Lung microvascular endothelial cell (primary cell): ENCODE measurements around the gene STAC2. TPM values are rescaled to one million over a fixed set of nuclear protein-coding genes. Genes with fewer than 3 reads are reported as not detected.

Experiments used
- DNase-seq, 2 donors: peaks; one replicate each; pipeline versions ENCODE4 v3.0.0 to v3.0.0-alpha.2; 2010; ENCODE audit warnings: low read depth in 2 of 2
- total RNA-seq: library from RNA; depleted of rRNA; stranded (reverse); fragments of >200 nt; gene quantifications from 2 replicates; pipeline ENCODE4 v1.2.1, GENCODE V29; 2014

The STAC2 gene
- total RNA-seq, 1 donor from 2014 or later: not detected

DNA sequence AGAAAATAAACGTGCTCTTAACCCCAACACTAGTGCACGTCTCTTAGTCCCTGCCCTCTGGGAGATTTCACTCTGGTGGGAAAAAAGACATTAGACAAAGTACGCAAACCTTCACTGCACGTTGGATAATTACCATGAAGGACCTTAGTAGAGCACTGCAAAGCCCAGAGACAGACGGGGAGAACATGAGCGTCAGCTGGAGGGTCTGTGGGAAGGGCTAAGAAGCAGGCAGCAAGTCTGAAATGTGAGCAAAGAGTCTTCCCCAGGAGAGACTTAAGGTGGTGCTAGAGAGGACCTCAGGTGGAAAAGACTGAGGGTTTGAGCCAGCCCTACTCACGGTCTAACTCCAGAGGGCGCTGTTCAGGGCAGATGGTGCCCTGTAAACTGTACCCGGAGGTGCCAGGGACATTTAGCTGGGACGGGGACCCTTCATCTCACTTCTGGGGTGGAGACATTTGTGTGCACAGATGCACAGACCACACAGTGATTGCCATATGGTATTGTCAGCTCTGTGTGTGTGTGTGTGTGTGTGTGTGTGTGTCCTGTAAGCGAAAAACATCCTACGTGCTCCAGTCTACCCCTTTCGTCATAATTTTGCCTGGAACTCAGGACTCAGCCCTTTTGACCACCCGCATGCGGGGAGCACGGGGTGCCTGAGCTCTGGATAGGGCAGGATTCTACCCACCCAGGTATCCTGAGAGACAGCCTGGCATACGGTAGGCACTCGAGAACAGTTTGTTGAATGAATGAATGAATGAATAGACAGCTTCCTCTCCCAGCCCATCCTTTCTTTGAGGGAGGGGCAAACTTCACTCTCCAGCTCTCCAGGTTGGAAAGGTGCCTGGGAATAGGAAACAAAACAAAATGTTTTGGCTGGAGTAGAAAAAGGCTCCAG is 10.1 kb upstream of the STAC2 start:
- peak; percentile 29 to 66 for DNase-seq

DNA sequence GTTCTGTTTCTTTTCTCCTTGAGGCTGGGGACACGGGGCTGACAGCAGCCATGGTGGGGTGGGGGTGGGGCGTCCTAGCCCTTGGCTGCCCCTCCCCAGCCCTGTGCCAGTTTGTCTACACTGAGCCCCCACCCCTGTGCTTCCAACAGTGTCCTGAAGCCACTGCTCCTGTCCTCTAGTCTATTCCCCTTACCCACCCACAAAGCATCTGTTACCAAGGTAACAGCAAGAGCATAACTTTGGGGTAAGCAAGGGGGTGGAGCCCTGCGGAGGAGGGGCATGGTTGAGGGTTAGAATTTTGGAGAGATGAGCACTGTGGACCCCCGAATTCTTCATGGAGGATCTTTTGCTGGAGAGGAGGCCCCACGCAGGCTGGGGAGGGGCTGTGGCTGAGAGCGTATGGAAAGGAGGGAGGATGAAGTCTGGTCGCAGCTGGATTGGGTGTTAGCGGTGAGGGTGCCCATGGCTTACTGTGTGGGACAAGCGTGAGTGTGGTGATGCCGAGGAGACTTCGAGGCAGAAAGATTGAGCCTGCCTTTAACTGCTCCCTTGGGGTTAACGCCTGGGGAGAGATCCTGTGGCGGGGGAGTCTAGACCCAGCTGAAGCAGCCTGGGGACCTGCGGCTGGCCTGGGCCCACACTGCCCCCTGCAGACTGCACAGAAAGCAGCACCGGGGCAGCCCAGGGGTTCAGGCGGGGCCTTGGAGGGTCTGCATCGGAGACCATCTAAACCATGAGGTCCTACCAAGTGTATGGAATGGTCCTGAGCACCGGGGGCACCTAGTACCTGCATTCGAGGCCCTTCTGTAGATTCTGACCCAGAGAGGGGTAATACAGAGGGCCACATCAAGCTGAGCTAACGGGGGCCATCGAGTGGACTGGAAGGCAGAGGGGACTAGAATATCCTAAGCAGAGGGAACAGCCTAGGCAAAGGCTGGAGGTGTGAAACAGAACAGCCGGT is 6.1 kb upstream of the STAC2 start:
- DNase-seq: peak; percentile 49 to 57

DNA sequence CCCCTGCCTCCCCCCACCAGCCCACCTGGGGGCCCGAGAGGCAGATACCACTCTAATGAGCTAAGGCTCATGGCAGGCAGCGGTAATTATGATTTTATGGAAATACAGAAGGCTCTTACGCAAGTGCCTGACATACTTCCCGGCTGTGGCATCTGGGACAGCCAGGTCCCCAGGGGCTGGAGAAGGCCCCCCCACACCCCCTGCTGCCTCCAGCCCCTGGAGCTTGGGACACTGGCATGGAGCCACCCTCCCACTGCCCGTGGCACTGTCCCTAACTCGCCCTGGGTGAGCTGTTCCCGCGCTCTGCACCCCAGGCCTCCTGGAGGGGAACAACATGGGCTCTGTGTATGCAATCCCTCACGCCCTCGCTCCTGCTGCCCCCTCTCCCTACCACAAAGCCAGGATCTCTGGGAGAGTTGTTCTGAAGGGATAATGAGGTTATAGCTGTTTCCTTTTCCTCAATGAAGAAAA is 5.4 kb upstream of the STAC2 start:
- DNase-seq: no peak

DNA sequence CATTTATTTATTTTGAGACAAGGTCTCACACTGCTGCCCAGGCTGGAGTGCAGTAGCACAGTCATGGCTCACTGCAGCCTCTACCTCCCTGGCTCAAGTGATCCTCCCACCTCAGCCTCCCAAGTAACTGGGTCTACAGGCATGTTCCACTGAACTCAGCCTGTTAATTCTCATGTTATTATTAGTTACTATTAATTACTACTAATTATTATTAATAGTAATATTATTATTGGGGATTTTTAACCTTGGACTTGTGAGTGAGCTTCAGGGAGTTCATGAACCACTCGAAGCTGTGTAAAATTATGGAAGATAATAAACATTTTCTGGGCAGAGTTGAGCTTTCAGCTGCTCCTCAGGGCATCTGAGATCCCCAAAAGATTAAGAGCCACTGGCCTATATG is 4.6 kb upstream of the STAC2 start:
- DNase-seq: no peak

DNA sequence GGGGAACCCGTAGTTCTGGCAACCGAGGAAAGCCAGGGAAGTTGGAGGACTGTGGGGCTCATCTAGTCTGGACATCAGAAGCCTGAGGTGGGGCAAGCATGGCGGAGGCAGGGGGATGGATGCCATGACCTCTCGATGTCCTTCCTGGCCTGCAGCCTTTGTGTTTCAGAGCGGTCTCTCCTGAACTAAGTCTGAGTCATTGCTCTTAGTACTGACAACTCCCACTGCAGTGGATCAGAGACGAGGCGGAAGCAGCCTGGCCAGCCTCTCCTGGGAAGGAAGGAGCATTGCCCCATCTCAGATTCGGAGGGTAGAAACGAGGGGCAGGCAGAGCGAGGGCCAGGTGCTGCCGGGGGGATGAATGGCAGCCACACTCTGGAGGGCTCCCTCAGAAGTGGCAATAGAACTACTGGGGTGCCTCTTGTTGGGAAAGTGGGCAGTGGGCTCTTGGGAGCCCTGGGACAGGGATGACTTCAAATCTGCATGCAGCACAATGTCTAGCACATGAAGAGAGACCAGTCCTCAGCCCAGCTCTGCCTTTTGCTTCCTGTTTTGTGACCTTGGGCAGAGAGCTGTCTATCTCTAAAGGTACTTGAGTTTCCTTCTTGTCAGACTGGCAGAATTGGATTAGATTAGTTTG is 3.6 kb upstream of the STAC2 start:
- peak; percentile 18 to 76 for DNase-seq

DNA sequence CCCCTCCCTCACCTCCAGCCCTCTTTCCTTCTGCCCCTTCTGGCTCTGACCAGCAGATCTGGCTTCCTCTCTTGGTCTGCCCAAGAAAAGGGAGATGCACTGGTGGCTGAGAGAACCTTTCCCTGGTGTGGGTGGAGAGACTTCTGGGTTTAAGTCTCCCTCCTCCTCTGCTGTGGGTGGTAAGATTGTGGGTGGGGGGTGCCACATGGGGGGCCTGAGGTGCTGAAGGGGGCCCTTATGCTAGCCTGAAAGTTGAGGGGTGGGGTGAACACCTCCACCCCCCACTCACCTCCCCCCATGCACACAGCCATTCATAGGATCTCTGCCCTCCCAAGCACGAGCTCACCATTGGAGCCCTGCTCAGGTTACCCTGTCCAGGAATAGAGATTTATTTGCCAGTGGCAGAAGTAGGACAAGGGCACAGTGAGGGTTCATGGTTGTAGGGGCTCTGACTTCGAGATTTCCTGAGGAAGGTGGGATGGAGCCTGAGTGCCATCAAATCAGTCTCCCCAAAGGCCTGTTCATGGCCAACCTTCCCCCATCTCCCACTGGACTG is 1.7 kb upstream of the STAC2 start:
- no peak for DNase-seq

DNA sequence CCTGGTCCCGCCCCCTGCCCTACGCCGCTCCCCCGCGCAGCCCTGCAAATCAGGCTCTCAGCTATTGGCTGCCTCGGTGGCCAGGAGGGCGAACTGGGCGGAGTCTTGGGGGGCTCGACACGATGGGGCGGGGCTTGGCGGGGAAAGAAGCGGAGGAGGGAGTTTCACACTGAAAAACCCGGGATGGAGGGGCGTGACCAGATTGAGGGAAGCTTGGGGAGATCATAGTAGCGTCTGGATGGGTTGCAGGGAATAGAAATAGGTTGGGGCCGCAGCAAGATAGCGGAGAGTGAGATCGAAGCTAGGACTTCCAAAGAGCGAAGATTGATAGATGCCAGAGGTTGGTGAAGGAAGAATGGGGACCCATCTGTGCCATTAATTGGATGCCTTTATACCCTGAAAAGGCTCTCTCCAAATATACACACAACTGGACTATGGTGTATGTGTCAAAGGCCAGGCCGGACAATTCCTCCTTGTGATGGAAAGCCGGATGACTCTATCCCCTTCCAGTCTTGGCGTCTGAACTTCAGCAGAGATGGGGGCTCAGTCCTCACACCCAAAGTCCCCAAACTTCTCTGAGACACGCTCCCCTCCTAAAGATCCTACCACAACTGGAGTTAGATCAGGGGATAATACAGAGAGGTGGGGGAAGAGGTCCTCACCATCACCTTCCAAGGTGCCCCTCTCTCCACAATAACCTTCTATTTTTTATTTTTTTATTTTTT is 376 bp upstream of the STAC2 start:
- peak in 1 of 2 donors; percentile 47 for DNase-seq

DNA sequence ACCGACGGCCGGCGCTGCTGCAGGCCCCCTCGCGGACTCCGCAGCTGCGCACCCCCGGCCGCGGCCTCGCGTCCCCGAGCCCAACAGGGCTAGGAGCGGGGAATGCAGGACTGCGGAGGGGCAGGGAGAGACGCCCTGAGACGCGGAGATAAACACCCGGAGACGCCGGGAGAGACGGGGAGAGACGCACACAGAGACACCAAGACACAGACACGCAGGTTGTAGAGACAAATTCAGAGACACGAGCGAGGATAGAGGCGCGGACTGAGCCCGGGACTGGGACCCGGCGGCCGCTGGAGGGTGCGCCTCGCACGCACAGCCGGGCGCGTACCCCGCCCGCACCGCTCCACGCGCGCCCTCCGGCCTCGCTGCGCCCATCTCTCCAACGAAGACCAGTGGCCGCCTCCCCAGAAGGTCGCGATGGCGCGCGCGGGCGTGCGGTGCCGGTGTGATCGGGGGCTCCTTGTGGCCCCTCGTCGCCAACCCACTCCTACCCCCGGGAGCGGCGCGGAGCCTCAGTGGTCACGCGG is 902 bp downstream of the STAC2 start:
- no peak for DNase-seq

DNA sequence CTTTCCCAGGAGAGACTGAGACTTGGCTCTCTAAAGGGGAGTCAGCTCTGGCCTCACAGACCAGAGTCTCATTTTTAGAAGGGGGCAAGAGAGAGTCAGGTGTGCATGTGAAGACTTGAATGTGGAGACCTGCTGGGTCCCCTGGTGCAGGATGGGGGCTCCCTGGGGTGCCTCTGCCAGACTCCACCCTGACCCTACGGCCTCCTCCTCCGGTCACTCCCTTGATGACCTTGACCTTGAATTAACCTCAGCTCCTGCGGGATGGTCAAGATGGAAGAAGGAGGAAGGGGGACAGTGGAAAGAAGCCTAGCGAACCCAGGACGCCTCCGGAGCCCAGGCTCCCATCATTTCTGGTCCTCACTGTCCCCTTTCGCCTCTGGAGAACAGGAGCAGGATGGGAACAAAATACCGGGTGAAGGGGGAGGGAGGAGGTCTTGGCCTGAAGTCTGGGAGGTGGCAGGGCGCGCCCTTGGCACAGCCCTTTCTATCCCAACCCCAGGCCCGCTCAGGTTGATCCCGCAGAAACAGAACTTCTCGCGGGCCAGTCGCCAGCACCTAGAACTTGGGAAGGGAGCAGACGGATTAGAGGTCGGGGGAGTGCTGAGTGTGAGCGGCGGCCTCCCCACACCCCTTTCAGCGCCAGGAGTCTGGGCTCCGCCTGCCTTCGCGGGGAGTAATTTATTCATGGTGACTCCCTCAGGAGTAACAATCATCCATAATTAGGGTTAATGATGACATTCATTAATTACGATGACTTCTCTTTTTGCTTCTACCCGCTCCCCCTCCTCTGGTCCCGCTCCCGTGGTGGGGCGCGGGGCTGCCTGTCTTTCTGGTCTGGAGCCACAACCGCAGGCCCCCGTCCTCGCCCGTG is 1.6 kb downstream of the STAC2 start:
- no peak for DNase-seq

DNA sequence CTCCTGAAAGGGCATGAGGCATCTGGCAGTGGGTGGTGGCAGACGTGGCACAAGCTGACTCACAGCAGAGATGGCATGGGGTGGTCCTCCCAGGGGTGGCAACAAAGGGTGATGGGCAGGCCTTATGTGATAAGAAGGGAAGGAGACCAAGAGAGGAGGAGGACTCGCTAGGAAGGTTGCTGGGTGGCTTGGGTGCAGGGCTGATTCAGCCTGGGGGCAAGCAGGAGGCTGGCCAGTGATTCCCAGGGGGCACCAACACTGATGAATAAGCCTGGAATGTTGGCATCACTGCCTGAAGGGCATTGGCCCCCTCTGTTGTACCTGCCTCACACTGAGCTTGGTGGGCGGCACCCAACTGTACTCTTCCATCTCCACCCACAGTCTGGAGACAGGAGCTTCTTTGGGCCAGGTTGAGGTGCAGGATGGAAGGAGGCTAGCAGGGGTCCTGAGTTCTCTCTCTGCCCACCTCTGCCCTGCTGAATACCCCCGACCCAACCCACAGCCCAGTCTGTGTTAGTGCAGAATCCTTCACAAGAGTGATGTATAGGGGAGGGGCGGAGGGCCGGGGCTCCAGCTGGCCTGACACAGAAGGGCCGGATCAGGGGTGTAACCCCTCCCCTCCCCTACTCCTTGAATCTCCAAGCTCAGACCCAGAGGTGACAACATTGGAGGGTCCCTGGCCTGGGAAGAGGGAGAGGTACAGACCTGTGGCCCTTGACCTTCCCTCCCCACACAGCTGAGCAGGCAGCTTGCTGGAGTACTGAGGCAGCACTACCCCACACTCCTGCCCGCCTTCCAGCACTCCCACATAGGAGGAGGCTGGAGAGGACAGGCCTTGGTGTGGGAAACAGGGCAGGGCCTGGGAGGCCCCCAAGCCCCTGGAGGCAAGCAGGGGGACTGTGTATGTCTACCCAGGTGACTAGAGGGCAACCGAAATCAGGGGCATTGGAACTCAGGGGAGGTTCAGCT is 2.6 kb downstream of the STAC2 start:
- DNase-seq: no peak

DNA sequence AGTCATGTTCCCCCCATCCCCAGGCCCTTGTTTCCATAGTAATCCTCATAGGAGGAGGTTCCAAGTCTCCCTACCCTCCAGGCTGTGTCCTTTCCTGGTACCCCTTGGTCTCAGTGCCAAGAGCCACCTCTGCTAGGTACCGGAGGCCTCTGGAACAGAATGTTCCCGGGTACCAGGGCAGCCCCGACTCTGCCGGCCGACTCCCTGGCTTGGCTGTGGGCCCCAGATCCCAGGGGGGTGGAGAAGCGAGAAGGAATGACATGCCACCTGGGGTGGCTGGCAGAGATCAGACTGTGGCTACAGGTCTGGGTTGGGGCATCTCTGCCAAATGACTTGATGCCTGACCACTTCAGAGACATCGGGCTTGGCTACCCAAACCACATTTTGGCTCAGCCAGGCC is 3.6 kb downstream of the STAC2 start:
- no peak for DNase-seq

DNA sequence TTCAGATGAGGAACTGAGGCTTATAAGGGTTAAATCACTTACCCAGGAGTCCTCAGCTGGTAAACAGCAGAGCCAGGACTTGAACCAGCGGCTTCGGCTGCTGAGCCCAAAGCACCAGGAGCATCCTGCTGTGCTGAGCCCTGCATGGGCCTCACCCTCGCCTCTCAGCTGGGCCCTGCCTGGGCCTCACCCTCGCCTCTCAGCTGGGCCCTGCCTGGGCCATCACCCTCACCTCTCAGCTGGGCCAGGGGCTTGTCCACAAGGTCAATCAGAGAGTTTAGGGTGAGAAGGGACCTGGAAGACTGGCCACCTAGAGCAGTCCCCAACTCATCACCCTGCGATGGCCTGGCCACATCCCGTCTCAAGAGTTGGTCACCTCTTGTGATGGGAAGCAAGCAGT is 4.2 kb downstream of the STAC2 start:
- DNase-seq: no peak

DNA sequence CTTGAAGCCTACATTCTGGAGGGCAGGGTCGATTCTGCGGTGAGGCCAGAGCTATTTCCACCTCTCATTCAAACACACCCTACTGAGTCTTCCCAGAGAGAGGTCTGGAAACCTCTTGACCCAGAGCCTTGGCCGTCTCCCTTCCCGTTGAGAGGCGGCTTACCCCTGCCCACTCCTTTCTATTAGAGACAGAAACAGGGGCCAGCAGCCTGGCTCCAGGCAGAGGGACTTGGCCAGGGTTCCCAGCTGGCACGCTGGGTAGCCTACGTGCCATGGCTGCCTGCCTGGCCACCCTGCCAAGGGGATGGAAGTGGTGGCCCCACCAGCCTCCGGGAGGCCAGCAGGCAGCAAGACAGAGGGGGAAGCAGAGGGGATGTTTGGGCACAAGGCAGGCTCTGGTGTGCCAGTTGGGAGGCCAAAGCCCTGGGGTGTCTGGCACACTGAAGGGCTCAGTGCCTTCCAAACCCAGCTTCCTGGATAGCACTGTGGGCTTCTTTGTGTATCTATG is 6.0 kb downstream of the STAC2 start:
- DNase-seq: no peak

DNA sequence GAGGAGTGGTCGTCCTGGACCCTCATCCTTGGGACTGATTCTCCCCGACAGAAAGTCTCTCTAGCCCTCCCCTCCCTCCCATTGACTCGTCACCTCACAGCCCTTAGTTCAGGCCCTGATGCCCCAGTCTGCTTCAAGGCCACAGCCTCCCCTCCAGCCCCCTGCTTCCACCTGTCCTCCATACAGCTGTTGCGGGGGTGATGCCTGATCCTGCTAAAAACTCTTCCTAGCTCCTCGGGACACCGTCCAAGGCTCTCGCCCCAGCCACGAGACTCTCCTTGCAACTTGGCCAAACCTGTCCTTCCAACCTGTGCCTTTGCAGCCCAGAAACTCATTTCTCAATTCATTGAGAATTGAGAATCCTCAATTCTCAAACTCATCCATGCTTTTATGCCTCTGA is 6.8 kb downstream of the STAC2 start:
- no peak for DNase-seq

DNA sequence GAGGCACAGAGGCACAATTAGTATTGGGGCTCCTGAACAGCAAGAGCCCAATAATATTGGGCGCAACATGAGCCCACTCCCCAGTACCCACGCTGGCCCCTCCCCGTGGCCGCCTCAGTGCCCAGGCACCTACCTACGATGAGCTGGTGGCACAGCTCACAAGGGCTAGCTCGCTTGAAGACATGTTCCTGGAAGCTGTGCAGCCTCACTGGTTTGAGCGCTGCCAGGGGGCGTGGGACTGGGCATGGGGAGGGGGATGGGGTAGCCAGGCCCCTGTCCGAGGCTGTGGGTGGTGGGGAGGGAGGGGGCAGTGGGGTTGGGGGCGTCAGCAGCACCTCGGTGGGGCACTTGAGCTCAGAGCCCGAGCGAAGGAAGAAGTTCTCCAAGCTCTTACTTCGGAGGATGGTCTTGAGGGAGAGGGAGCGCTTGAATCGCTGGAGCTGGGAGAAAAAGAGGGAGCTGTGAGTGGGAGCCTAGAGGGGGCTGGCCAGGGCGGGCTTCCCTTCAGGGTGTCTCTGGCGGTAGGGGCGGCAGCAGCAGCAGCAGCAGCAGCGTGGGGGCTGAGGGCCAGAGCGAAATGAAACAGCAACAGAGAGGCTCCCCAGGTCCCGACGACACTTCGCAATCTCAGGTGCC is 7.9 kb downstream of the STAC2 start:
- DNase-seq: no peak

DNA sequence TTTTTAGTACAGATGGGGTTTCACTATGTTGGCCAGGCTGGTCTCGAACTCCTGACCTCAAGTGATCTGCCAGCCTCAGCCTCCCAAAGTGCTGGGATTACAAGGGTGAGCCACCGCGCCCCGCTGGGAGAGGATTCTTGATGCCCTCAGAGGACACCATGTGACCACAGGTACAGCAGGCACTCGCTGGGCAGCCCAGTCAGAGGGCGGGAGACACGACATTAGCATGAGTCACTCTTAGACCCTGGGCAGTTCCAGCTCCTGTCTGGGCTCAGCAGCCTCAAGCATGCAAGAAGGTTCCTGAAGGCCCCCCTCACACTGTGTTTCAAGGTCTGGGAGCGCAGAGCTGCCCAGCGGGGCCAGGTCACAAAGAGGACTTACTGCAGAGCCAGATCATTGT is 11.9 kb downstream of the STAC2 start:
- no peak for DNase-seq

DNA sequence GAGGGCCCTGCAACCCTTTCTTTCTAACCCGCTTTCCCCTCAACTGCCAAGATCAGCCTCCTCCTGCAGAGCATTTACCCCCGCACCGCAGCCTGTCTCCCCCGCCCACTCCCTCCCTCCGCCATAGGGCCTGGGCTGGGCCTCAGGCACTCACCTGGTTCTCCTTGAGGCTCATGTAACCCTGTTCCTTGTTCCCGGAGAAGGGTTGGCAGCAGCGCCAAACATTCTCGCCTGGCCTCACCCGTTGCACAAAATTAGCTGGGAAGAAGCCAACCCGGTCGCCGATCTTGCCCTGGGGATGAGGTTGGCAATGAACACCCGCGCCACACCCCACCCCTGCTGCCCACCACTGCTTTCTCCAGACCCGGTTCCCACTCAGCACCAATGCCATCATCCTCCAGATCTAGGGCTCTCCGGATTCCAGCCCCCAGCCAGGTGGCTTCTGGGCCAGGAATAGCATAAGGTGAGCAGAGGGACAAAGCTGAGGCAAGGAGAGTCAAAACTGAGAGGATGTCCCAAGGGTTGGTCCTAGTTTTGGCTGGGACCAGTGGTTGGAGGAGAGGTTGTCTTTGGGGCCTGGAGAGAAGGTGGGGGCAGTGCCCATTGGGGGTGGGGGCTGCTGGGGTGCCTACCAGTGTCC is 12.8 kb downstream of the STAC2 start:
- DNase-seq: no peak
